Measurements from ENCODE around the gene KAT2A. TPM values are rescaled to one million over a fixed set of nuclear protein-coding genes. Genes with fewer than 3 reads are reported as not detected.

KAT2A gene
- total RNA-seq, 1 experiment from 2014 or later = 41.2 TPM

GRCh38 chr17:42142371-42142896 is 21.3 kb upstream of the KAT2A start (continued):
- TF ChIP-seq REST (IDR thresholded peaks at IDR 0.05; ENCODE audit: low read depth) = no peak
- TF ChIP-seq CEBPB (IDR thresholded peaks at IDR 0.05; ENCODE audit: low read depth) = no peak

GRCh38 chr17:42141382-42141781 is 20.2 kb upstream of the KAT2A start:
- intact Hi-C loops (cut with micrococcal nuclease) = no loop called here
- H3K4me1 ChIP-seq (ENCODE audit: control insufficient read depth in 1 of 2, insufficient read depth in 2 of 2, low read length in 2 of 2) = peaks cover 0 to under 1% of the 10 kb centered on the region in 2 experiments; a peak in 1 of 4 replicates
- ChIA-PET RAD21 (ENCODE audit: low non-redundant PET in 1 of 2, low total read pairs in 2 of 2, uncharacterized antibody in 2 of 2, unreplicated experiment in 2 of 2) (no interaction called here), CTCF (no interaction called here), POLR2A (no interaction called here)
- no peak overlapping the region for H3K4me2 ChIP-seq (ENCODE audit: low read length)
- peaks cover 90% of the 10 kb centered on the region for H3K79me2 ChIP-seq (ENCODE audit: insufficient read depth, low read length)
- DNase-seq (ENCODE audit: low read depth, low spot score) = no peak
- no peaks in the 10 kb centered on the region for H3K9me3 ChIP-seq (ENCODE audit: control insufficient read depth in 1 of 2, insufficient read depth in 1 of 2, low read depth in 1 of 2, low read length in 2 of 2)
- no peak overlapping the region for H3K27ac ChIP-seq (ENCODE audit: low read depth, low read length)
- no peaks in the 10 kb centered on the region for H4K20me1 ChIP-seq (ENCODE audit: insufficient read depth)
- BruUV-seq (replicated peaks) = no TSS peak
- peaks cover 12 to 14% of the 10 kb centered on the region in 2 experiments; a peak in 3 of 4 replicates for H3K36me3 ChIP-seq (ENCODE audit: control insufficient read depth in 1 of 2, insufficient read depth in 2 of 2, low read length in 2 of 2)
- no peaks in the 10 kb centered on the region for H3K9me2 ChIP-seq (ENCODE audit: insufficient read depth)
- no peaks in the 10 kb centered on the region for H3K27me3 ChIP-seq (ENCODE audit: insufficient read depth, low read length)
- H3K4me3 ChIP-seq (replicated peaks in 1 of 2; ENCODE audit: low read depth in 1 of 2, low read length in 2 of 2) = no peak overlapping the region
- no peak overlapping the region for H2AFZ ChIP-seq (ENCODE audit: low read depth, low read length, poor library complexity, severe bottlenecking)
- no peak for ATAC-seq
- no peak overlapping the region for H3K9ac ChIP-seq (ENCODE audit: low read length)
- TF ChIP-seq ATF3 (IDR thresholded peaks at IDR 0.05) (no peak), ZFX (IDR thresholded peaks at IDR 0.05) (no peak), MAX (IDR thresholded peaks at IDR 0.05) (no peak), EZH2 (IDR thresholded peaks at IDR 0.05) (no peak), ZNF274 (IDR thresholded peaks at IDR 0.05; ENCODE audit: low read depth, low read length) (no peak), CEBPB (IDR thresholded peaks at IDR 0.05; ENCODE audit: low read depth) (no peak), ZBTB33 (IDR thresholded peaks at IDR 0.05; ENCODE audit: extremely low read depth, insufficient replicate concordance, low read length) (no peak), ELF1 (IDR thresholded peaks at IDR 0.05; ENCODE audit: borderline replicate concordance, low read depth) (no peak), EZH2phosphoT487 (IDR thresholded peaks at IDR 0.05; ENCODE audit: borderline replicate concordance) (no peak), REST (IDR thresholded peaks at IDR 0.05; ENCODE audit: low read depth) (no peak), EGR1 (IDR thresholded peaks at IDR 0.05; ENCODE audit: low read depth) (no peak), TCF7L2 (IDR thresholded peaks at IDR 0.05; ENCODE audit: borderline replicate concordance, extremely low read depth, insufficient read depth, insufficient read length) (no peak), RAD21 (IDR thresholded peaks at IDR 0.05; ENCODE audit: low read depth) (no peak), YY1 (IDR thresholded peaks at IDR 0.05; ENCODE audit: extremely low read depth, insufficient replicate concordance, low read depth, low read length) (no peak), SRF (IDR thresholded peaks at IDR 0.05; ENCODE audit: low read depth) (no peak)
